Small intestine (tissue), 7 donors: ENCODE data around the gene ATOH1. TPM values are rescaled to one million over a fixed set of nuclear protein-coding genes. Genes with fewer than 3 reads are reported as not detected.

Experiments
- DNase-seq, 2 donors: peaks; one replicate each; pipeline versions ENCODE4 v3.0.0 to v3.0.0-alpha.2; 2013
- FAIRE-seq: peaks from 2 replicates; lab custom pipeline; 2012; peaks lifted over from hg19 to GRCh38; lab: Jason Lieb, UNC
- H3K27ac ChIP-seq, 3 donors: one replicate each; pipeline ENCODE4 v1.5.1; 2013; ENCODE audit warnings: low read length in 2 of 3, mild to moderate bottlenecking in 2 of 3, control low read depth in 1 of 3, inconsistent platforms in 1 of 3, low read depth in 1 of 3, moderate library complexity in 1 of 3
- H3K27me3 ChIP-seq, 3 donors: one replicate each; pipeline ENCODE4 v1.6.1; 2013; ENCODE audit warnings: low read length in 3 of 3, inconsistent platforms in 1 of 3; ENCODE audit not compliant: control insufficient read depth in 3 of 3, insufficient read depth in 3 of 3
- H3K36me3 ChIP-seq, 3 donors: one replicate each; pipeline ENCODE4 v1.6.1; 2013; ENCODE audit warnings: low read length in 3 of 3, inconsistent platforms in 1 of 3, low read depth in 1 of 3, mild to moderate bottlenecking in 1 of 3, moderate library complexity in 1 of 3; ENCODE audit not compliant: control insufficient read depth in 3 of 3, insufficient read depth in 2 of 3
- H3K4me1 ChIP-seq, 3 donors: one replicate each; pipeline ENCODE4 v1.6.1; 2013; ENCODE audit warnings: low read length in 2 of 3, inconsistent platforms in 1 of 3, low read depth in 1 of 3, mild to moderate bottlenecking in 1 of 3, moderate library complexity in 1 of 3; ENCODE audit not compliant: control insufficient read depth in 3 of 3, insufficient read depth in 2 of 3
- H3K4me3 ChIP-seq, 3 donors: one replicate each; pipeline ENCODE4 v1.5.1; 2013; ENCODE audit warnings: low read length in 3 of 3, control low read depth in 1 of 3, inconsistent platforms in 1 of 3, low read depth in 1 of 3, mild to moderate bottlenecking in 1 of 3, moderate library complexity in 1 of 3
- H3K9me3 ChIP-seq, 2 donors: one replicate each; pipeline ENCODE4 v1.6.1; 2013; ENCODE audit warnings: low read depth in 1 of 2, low read length in 1 of 2; ENCODE audit not compliant: control insufficient read depth in 2 of 2, insufficient read depth in 1 of 2
- WGBS, 3 donors: extraction: QIAGEN DNeasy Blood & Tissue Kit; methylation state at CpG; one replicate each; pipeline ENCODE4 v1.1.7; 2013; 5-methylcytosine and 5-hydroxymethylcytosine counted together
- polyA plus RNA-seq, 4 donors: library from polyadenylated mRNA; stranded (reverse) in 3 of 4; unstranded in 1 of 4; fragments of 200-250 nt in 3 of 4; fragments of 120-200 nt in 1 of 4; gene quantifications; one replicate each; pipeline versions ENCODE4 v1.2.1 to v1.2.3, GENCODE V29; 2013
- donor health status: healthy with polysubstance abuse.
- donor health status: control.
- donor health status: control.
- donor health status: Bipolar disorder and iron deficiency.
- donor health status: healthy.

Gene ATOH1
- polyA plus RNA-seq, 4 donors: 8.9 to 47.8 (median 19.4) TPM

GRCh38 chr4:93842601-93843252 lies 14.2 kb downstream of the ATOH1 start:
- Histone ChIP-seq H3K36me3 (no peaks in the 10 kb centered on the region), H3K27ac (peak overlapping the region in 1 of 3 donors; percentile 69), H3K4me1 (peaks cover 0 to 13% (median 0%) of the 10 kb centered on the region in 3 donors), H3K27me3 (no peaks in the 10 kb centered on the region), H3K4me3 (no peak overlapping the region), H3K9me3 (peaks cover 0 to 3% of the 10 kb centered on the region in 2 donors)
- DNase-seq (peak; percentile 67 to 77), FAIRE-seq (no peak)
- 6 to 51% (median 36%) methylated on average over 2 of the region's 2 CpGs for WGBS, 3 donors

- H3K27ac ChIP-seq: peak overlapping the region in 1 of 3 donors; percentile 69
- DNase-seq: peak in 1 of 2 donors; percentile 43
Measured at GRCh38 chr4:93843772-93844171, 15.2 kb downstream of the ATOH1 start.

GRCh38 chr4:93852680-93853079 lies 24.1 kb downstream of the ATOH1 start:
- Histone ChIP-seq H3K36me3 (no peaks in the 10 kb centered on the region), H3K4me1 (peaks cover 2 to 6% (median 2%) of the 10 kb centered on the region in 3 donors), H3K9me3 (no peaks in the 10 kb centered on the region), H3K4me3 (no peak overlapping the region), H3K27me3 (no peaks in the 10 kb centered on the region), H3K27ac (peak overlapping the region in 1 of 3 donors; percentile 21)
- DNase-seq: peak; percentile 52 to 83
- FAIRE-seq: peak; percentile 68
- whole genome bisulfite sequencing, 3 donors: 16 to 55% (median 32%) methylated on average over 3 of the region's 3 CpGs

More at GRCh38 chr4:93843772-93844171, 15.2 kb downstream of the ATOH1 start:
- peaks cover 0 to 13% (median 0%) of the 10 kb centered on the region in 3 donors for H3K4me1 ChIP-seq
- H3K36me3 ChIP-seq: no peaks in the 10 kb centered on the region
- no peaks in the 10 kb centered on the region for H3K27me3 ChIP-seq
- H3K4me3 ChIP-seq: no peak overlapping the region
- H3K9me3 ChIP-seq: peaks cover 0 to 3% of the 10 kb centered on the region in 2 donors
- no peak for FAIRE-seq

- no peak for DNase-seq
Measured at GRCh38 chr4:93855926-93856325, 27.4 kb downstream of the ATOH1 start.

GRCh38 chr4:93865650-93866049 lies 37.1 kb downstream of the ATOH1 start:
- 91 to 96% (median 91%) methylated on average over 2 of the region's 2 CpGs for WGBS, 3 donors
- no peaks in the 10 kb centered on the region for H3K4me1 ChIP-seq
- no peak overlapping the region for H3K4me3 ChIP-seq
- H3K27ac ChIP-seq: no peak overlapping the region
- no peaks in the 10 kb centered on the region for H3K9me3 ChIP-seq
- no peak for FAIRE-seq
- H3K27me3 ChIP-seq: no peaks in the 10 kb centered on the region
- DNase-seq: no peak
- H3K36me3 ChIP-seq: no peaks in the 10 kb centered on the region

More at GRCh38 chr4:93855926-93856325, 27.4 kb downstream of the ATOH1 start:
- FAIRE-seq: no peak
- Histone ChIP-seq H3K27ac (no peak overlapping the region), H3K4me3 (no peak overlapping the region), H3K4me1 (peaks cover 2 to 6% (median 2%) of the 10 kb centered on the region in 3 donors), H3K9me3 (no peaks in the 10 kb centered on the region), H3K36me3 (no peaks in the 10 kb centered on the region), H3K27me3 (no peaks in the 10 kb centered on the region)
- 8 to 41% (median 8%) methylated on average over 1 of the region's 1 CpG for WGBS, 3 donors

GRCh38 chr4:93867416-93868001 lies 39.0 kb downstream of the ATOH1 start:
- 76 to 87% (median 82%) methylated on average over 7 of the region's 7 CpGs for WGBS, 3 donors
- no peaks in the 10 kb centered on the region for H3K9me3 ChIP-seq
- H3K27me3 ChIP-seq: no peaks in the 10 kb centered on the region
- H3K36me3 ChIP-seq: no peaks in the 10 kb centered on the region
- H3K4me1 ChIP-seq: no peaks in the 10 kb centered on the region
- FAIRE-seq: no peak
- no peak overlapping the region for H3K4me3 ChIP-seq
- no peak for DNase-seq
- no peak overlapping the region for H3K27ac ChIP-seq

- Histone ChIP-seq H3K9me3 (no peaks in the 10 kb centered on the region), H3K4me3 (no peak overlapping the region), H3K4me1 (no peaks in the 10 kb centered on the region), H3K36me3 (no peaks in the 10 kb centered on the region), H3K27me3 (no peaks in the 10 kb centered on the region), H3K27ac (no peak overlapping the region)
- FAIRE-seq (peak; percentile 78), DNase-seq (peak; percentile 72 to 96)
- 23 to 59% (median 57%) methylated on average over 6 of the region's 6 CpGs for WGBS, 3 donors
Measured at GRCh38 chr4:93870876-93871458, 42.4 kb downstream of the ATOH1 start.

- DNase-seq (peak; percentile 53 to 84), FAIRE-seq (peak; percentile 87)
- Histone ChIP-seq H3K27ac (no peak overlapping the region), H3K36me3 (no peaks in the 10 kb centered on the region), H3K27me3 (no peaks in the 10 kb centered on the region), H3K4me1 (peaks cover 0 to 2% (median 0%) of the 10 kb centered on the region in 3 donors), H3K9me3 (no peaks in the 10 kb centered on the region), H3K4me3 (no peak overlapping the region)
- 6 to 45% (median 35%) methylated on average over 1 of the region's 1 CpG for WGBS, 3 donors
Measured at GRCh38 chr4:93876754-93877153, 48.2 kb downstream of the ATOH1 start.
